ENCODE data around the gene ADAMTSL1. TPM values are rescaled to one million over a fixed set of nuclear protein-coding genes. Genes with fewer than 3 reads are reported as not detected.

Gene ADAMTSL1
- total RNA-seq, 2 donors from 2014 or later: 13.5 to 18.9 TPM

Small RNA genes lying within 50 kb of the gene (microRNA-seq; reads per million reads assigned to microRNA genes)
- gene MIR3152: 0.53 to 2.7 reads per million in 2 donors
